IMR-90 (cell line): ENCODE measurements around the gene LHX5. TPM values are rescaled to one million over a fixed set of nuclear protein-coding genes. Genes with fewer than 3 reads are reported as not detected.
A peak's percentile ranks its signal among the peaks of the same experiment; 100 is the strongest.

Experiments used
- ATAC-seq: fragments of 200-7000 bp; cut with Tn5 transposase; 2 replicates; pipeline ENCODE4 v1.9.1; 2020; ENCODE audit warnings: low read depth, mild to moderate bottlenecking, moderate library complexity
- BruUV-seq: library from RNA; stranded (reverse); fragments of 400-500 nt; replicated peaks from 2 replicates; lab custom pipeline; 2021; lab: Mats Ljungman, UMichigan
- CTCF ChIA-PET: fragments of 300-600 bp; formaldehyde crosslinking; extraction: SDS; loops from one replicate; lab custom pipeline; 2021; ENCODE audit warnings: antibody characterized with exemption; lab: Yijun Ruan, JAX
- POLR2A ChIA-PET: fragments of 300-600 bp; sonication (Branson Sonifier 250); formaldehyde crosslinking; loops from one replicate; lab custom pipeline; 2022; ENCODE audit warnings: antibody characterized with exemption; ENCODE audit not compliant: unreplicated experiment; lab: Charles Lee
- DNase-seq: peaks from one replicate; pipeline ENCODE4 v3.0.0; 2013
- H2AFZ ChIP-seq: replicated peaks from 2 replicates; pipeline ENCODE3; 2013; ENCODE audit warnings: low read length, mild to moderate bottlenecking; ENCODE audit not compliant: poor library complexity
- H2AK5ac ChIP-seq: 2 replicates; pipeline ENCODE4 v1.6.1; 2013; ENCODE audit warnings: low read depth, low read length, inconsistent platforms
- H2AK9ac ChIP-seq: replicated peaks from 2 replicates; pipeline ENCODE3; 2013; ENCODE audit warnings: mild to moderate bottlenecking, low read depth, low read length, moderate library complexity; ENCODE audit not compliant: poor library complexity
- H2BK120ac ChIP-seq: 2 replicates; pipeline ENCODE4 v1.6.1; 2013; ENCODE audit warnings: low read depth, low read length, inconsistent platforms
- H2BK15ac ChIP-seq: 3 replicates; pipeline ENCODE4 v1.6.1; 2013; ENCODE audit warnings: low read depth, low read length, inconsistent platforms
- H2BK20ac ChIP-seq: 2 replicates; pipeline ENCODE4 v1.6.1; 2013; ENCODE audit warnings: low read depth, mild to moderate bottlenecking, inconsistent platforms, low read length, moderate library complexity
- H2BK5ac ChIP-seq: 2 replicates; pipeline ENCODE4 v1.6.1; 2013; ENCODE audit warnings: mild to moderate bottlenecking, low read depth, low read length, inconsistent platforms; ENCODE audit not compliant: poor library complexity, severe bottlenecking
- H3K14ac ChIP-seq: replicated peaks from 2 replicates; pipeline ENCODE4 v1.6.1; 2013; ENCODE audit warnings: low read depth, low read length, inconsistent platforms
- H3K18ac ChIP-seq: 2 replicates; pipeline ENCODE4 v1.6.1; 2013; ENCODE audit warnings: low read depth, low read length, control low read depth
- H3K23ac ChIP-seq: 2 replicates; pipeline ENCODE4 v1.6.1; 2013; ENCODE audit warnings: low read depth, low read length, inconsistent platforms
- H3K27ac ChIP-seq: 2 replicates; pipeline ENCODE4 v1.5.1; 2013; ENCODE audit warnings: mild to moderate bottlenecking, control low read depth, low read length; ENCODE audit not compliant: insufficient read depth
- H3K27me3 ChIP-seq: 2 replicates; pipeline ENCODE4 v1.6.1; 2013; ENCODE audit warnings: low read length; ENCODE audit not compliant: control insufficient read depth, insufficient read depth
- H3K36me3 ChIP-seq: 2 replicates; pipeline ENCODE4 v1.6.1; 2013; ENCODE audit warnings: low read length, mixed read lengths; ENCODE audit not compliant: control insufficient read depth, insufficient read depth
- H3K4ac ChIP-seq: 2 replicates; pipeline ENCODE4 v1.6.1; 2013; ENCODE audit warnings: low read depth, low read length, inconsistent platforms
- H3K4me1 ChIP-seq: 2 replicates; pipeline ENCODE4 v1.6.1; 2013; ENCODE audit warnings: low read length, mixed read lengths; ENCODE audit not compliant: control insufficient read depth, insufficient read depth
- H3K4me2 ChIP-seq: 2 replicates; pipeline ENCODE4 v1.6.1; 2013; ENCODE audit warnings: low read depth, mild to moderate bottlenecking, control low read depth, low read length, moderate library complexity
- H3K4me3 ChIP-seq: 2 replicates; pipeline ENCODE4 v1.5.1; 2013; ENCODE audit warnings: low read depth, mild to moderate bottlenecking, control low read depth, low read length, moderate library complexity; ENCODE audit not compliant: insufficient read depth
- H3K56ac ChIP-seq: 2 replicates; pipeline ENCODE4 v1.6.1; 2013; ENCODE audit warnings: low read length, inconsistent platforms; ENCODE audit not compliant: insufficient read depth; ENCODE audit errors: extremely low read depth
- H3K79me1 ChIP-seq, 2 experiments: 2 replicates each; pipeline ENCODE4 v1.6.1; 2013; ENCODE audit warnings: low read length in 2 of 2, inconsistent platforms in 1 of 2, low read depth in 1 of 2
- H3K9ac ChIP-seq: 2 replicates; pipeline ENCODE4 v1.6.1; 2013; ENCODE audit warnings: low read depth, low read length, control low read depth
- H3K9me1 ChIP-seq: 2 replicates; pipeline ENCODE4 v1.6.1; 2013; ENCODE audit warnings: low read length, inconsistent platforms; ENCODE audit not compliant: insufficient read depth
- H3K9me3 ChIP-seq: 2 replicates; pipeline ENCODE4 v1.6.1; 2013; ENCODE audit warnings: low read length; ENCODE audit not compliant: control insufficient read depth, insufficient read depth
- H4K20me1 ChIP-seq: 2 replicates; pipeline ENCODE4 v1.6.1; 2013; ENCODE audit warnings: low read length, inconsistent platforms; ENCODE audit not compliant: insufficient read depth
- H4K5ac ChIP-seq: 2 replicates; pipeline ENCODE4 v1.6.1; 2013; ENCODE audit warnings: mild to moderate bottlenecking, low read depth, low read length, control low read depth
- H4K8ac ChIP-seq, 2 experiments: 2 replicates each; pipeline ENCODE4 v1.6.1; 2013; ENCODE audit warnings: low read depth in 2 of 2, low read length in 2 of 2, control low read depth in 1 of 2, inconsistent platforms in 1 of 2
- H4K91ac ChIP-seq: 2 replicates; pipeline ENCODE4 v1.6.1; 2013; ENCODE audit warnings: low read depth, low read length, inconsistent platforms; ENCODE audit not compliant: insufficient read depth
- CEBPB ChIP-seq: IDR thresholded peaks from 2 replicates; pipeline ENCODE4 v1.6.1; 2012; ENCODE audit warnings: low read depth, low read length, improper control_type of control experiment
- POLR2A ChIP-seq: IDR thresholded peaks from 2 replicates; pipeline ENCODE4 v1.6.1; 2012; ENCODE audit warnings: mild to moderate bottlenecking, low read depth, low read length
- WGBS, 2 experiments: methylation state at CpG; one replicate each; pipeline versions ENCODE4 v1.1.5 to v1.1.7; 2013; ENCODE audit warnings: missing lambda C conversion rate in 2 of 2; ENCODE audit not compliant: insufficient read length in 1 of 2; ENCODE audit errors: extremely low coverage in 2 of 2; 5-methylcytosine and 5-hydroxymethylcytosine counted together
- dilution Hi-C: fragments of 300-500 bp; cut with HindIII; formaldehyde crosslinking; loops from one replicate; pipeline ENCODE4 v1.14.3; 2018; ENCODE audit warnings: low sequenced_read_pairs; ENCODE audit not compliant: unreplicated experiment
- in situ Hi-C: fragments of 300-500 bp; cut with MboI; formaldehyde crosslinking; loops from 3 replicates; pipeline ENCODE4 v1.14.3; 2019; ENCODE audit warnings: low sequenced_read_pairs, inconsistent platforms, mixed read lengths
- intact Hi-C: fragments of 100-400 bp; cut with micrococcal nuclease; formaldehyde crosslinking; loops from 2 replicates; pipeline ENCODE4 v1.10.0; 2022
- polyA plus RNA-seq, 3 experiments: library from polyadenylated mRNA; depleted of rRNA; stranded (reverse); fragments of >200 nt; gene quantifications; 2 replicates each; pipeline ENCODE4 v1.2.3, GENCODE V29; 2012; ENCODE audit warnings: low replicate concordance in 1 of 3
- total RNA-seq: library from RNA; depleted of rRNA; stranded (reverse); fragments of >200 nt; gene quantifications from 2 replicates; pipeline ENCODE4 v1.2.3, GENCODE V29; 2012

The LHX5 gene
- total and polyA plus RNA-seq, 2 of the 4 experiments (the other 2 are of a cell fraction): not detected

DNA sequence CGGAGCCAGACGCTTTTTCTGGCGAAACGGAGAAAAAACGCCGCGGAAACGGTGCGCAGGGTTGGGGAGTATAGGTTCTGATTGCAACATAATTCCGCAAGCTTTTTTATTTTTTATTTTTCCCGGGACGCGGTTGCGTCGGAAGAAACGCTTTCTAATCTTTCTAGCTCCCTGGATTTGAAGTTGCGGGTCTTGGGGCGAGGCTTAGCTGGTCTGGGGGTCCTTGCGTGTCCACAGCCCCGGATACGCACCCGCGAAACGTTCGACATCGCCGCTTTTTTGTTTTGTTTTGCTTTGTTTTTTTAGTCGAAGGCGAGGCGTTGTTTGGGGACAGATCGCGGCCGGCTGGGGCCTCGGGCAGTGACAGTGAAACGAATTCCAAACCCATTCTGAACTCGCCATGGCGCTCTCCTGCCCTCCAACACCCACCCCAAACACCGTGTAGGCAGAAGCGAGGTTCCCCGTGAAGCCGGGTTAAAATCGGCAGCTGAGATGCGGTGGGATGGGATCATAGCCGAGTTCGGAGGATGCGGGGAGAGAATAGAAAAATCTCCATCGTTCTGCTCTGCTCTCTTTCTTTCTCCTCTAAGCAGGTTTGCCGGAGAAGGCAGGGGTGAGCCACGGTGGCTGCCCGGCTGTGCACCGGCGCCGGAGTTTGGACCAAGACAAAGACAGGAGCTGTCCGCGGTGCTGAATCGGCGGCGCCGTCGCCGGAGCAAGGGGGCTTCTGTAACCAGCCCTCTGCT lies 8.1 kb upstream of the LHX5 start:
- intact Hi-C loops: no loop called here
- Histone ChIP-seq H3K79me1 (no peaks in the 10 kb centered on the region), H3K27me3 (peaks cover 45% of the 10 kb centered on the region), H3K9me1 (no peaks in the 10 kb centered on the region), H3K14ac (no peak overlapping the region), H4K8ac (no peak overlapping the region), H2AFZ (no peak overlapping the region), H3K18ac (no peak overlapping the region), H2AK9ac (no peak overlapping the region), H3K36me3 (no peaks in the 10 kb centered on the region), H3K4me2 (no peak overlapping the region; the same call in 1 of the 2 replicates), H3K4me1 (no peaks in the 10 kb centered on the region), H3K9me3 (no peaks in the 10 kb centered on the region), H4K20me1 (no peaks in the 10 kb centered on the region), H2BK5ac (no peak overlapping the region), H2BK15ac (no peak overlapping the region), H2BK120ac (no peak overlapping the region), H3K4me3 (no peak overlapping the region), H4K5ac (no peak overlapping the region), H3K9ac (no peak overlapping the region), H3K4ac (no peak overlapping the region), H3K23ac (no peak overlapping the region), H3K27ac (no peak overlapping the region), H2AK5ac (no peak overlapping the region), H4K91ac (no peak overlapping the region), H3K56ac (no peak overlapping the region), H2BK20ac (no peak overlapping the region)
- POLR2A ChIA-PET: no interaction called here
- dilution Hi-C loops: no loop called here
- in situ Hi-C loops: no loop called here
- ATAC-seq: peak; percentile 83
- peak; percentile 20 for DNase-seq
- BruUV-seq: no TSS peak
- TF ChIP-seq POLR2A: no peak
- peak; percentile 45; the same call in 1 of the 2 replicates for TF ChIP-seq CEBPB
- CTCF ChIA-PET: no interaction called here
- WGBS, 2 experiments: 3% methylated on average over 14 of the region's 61 CpGs; no CpG with 5 or more reads in 1 of the 2 experiments
